Measurements from ENCODE around the gene GTSE1. TPM values are rescaled to one million over a fixed set of nuclear protein-coding genes. Genes with fewer than 3 reads are reported as not detected.

Gene GTSE1
- total RNA-seq, 1 experiment from 2014 or later: 42.6 TPM

GRCh38 chr22:46272196-46272595 lies 24.5 kb upstream of the GTSE1 start:
- H2BK15ac ChIP-seq (ENCODE audit: low read depth, low read length): no peak overlapping the region
- peaks cover 18 to 39% (median 38%) of the 10 kb centered on the region in 3 experiments; a peak in 6 of 7 replicates for H3K36me3 Mint-ChIP-seq (ENCODE audit: insufficient read depth in 1 of 3, low read depth in 3 of 3)
- 0 out of 2 replicates have a peak, but pooled peaks cover under 1% of the 10 kb centered on the region for H3K27me3 Mint-ChIP-seq (ENCODE audit: low read depth)
- no CpG with 5 or more reads among the region's 8 CpGs for WGBS (ENCODE audit: extremely low coverage, insufficient read length, low lambda C conversion rate)
- no peak overlapping the region for H3K27ac ChIP-seq (ENCODE audit: insufficient read length, low read depth, low read length)
- peaks cover 6% of the 10 kb centered on the region for H3K23me2 ChIP-seq (ENCODE audit: insufficient read length, low read depth, low read length, poor library complexity, severe bottlenecking)
- no peak overlapping the region for H3K4ac ChIP-seq (ENCODE audit: low read depth, low read length)
- H3K56ac ChIP-seq (ENCODE audit: insufficient read length, low read depth, low read length): no peak overlapping the region
- no peak overlapping the region for H2BK120ac ChIP-seq (ENCODE audit: low read depth, low read length, poor library complexity, severe bottlenecking)
- no peaks in the 10 kb centered on the region for H3K79me2 ChIP-seq (ENCODE audit: insufficient read depth, low read length)
- no peaks in the 10 kb centered on the region for H3K4me1 ChIP-seq (ENCODE audit: insufficient read depth, low read length)
- H2AK5ac ChIP-seq (ENCODE audit: insufficient read length, low read length): no peak overlapping the region
- H3K9me3 Mint-ChIP-seq: peaks cover 0 to 5% of the 10 kb centered on the region in 2 experiments; a peak in 1 of 5 replicates
- no peak overlapping the region for H4K8ac ChIP-seq (replicated peaks; ENCODE audit: insufficient read length, low read depth, low read length)
- no peak overlapping the region for H2BK20ac ChIP-seq (ENCODE audit: low read depth, low read length, poor library complexity, severe bottlenecking)
- no peak overlapping the region for H4K5ac ChIP-seq (ENCODE audit: insufficient read length, low read depth, low read length)
- no peak overlapping the region for H3K27ac Mint-ChIP-seq
- no peaks in the 10 kb centered on the region for H3K27me3 ChIP-seq (ENCODE audit: insufficient read depth, low read length)
- no peak overlapping the region for H3K18ac ChIP-seq (ENCODE audit: insufficient read length, low read depth, low read length)
- no peak for TF ChIP-seq CTCF (conservative IDR thresholded peaks at IDR 0.05)
- H3K4me1 Mint-ChIP-seq: peaks cover 6 to 7% of the 10 kb centered on the region in 2 experiments
- H3K79me1 ChIP-seq (ENCODE audit: insufficient read depth, low read depth, low read length, poor library complexity, severe bottlenecking): no peaks in the 10 kb centered on the region
- H2BK5ac ChIP-seq (ENCODE audit: insufficient read length, low read length): no peak overlapping the region
- H3K4me2 ChIP-seq (ENCODE audit: insufficient read depth, insufficient read length, low read length): no peak overlapping the region
- no peak overlapping the region for H3K23ac ChIP-seq (ENCODE audit: insufficient read length, low read depth, low read length)
- no peak for DNase-seq
- no peak overlapping the region for H2AFZ ChIP-seq (ENCODE audit: low read length)
- H3K9me3 ChIP-seq (ENCODE audit: control insufficient read depth, low read depth, low read length): no peaks in the 10 kb centered on the region
- H3T11ph ChIP-seq (ENCODE audit: low read length): no peak overlapping the region
- no peak overlapping the region for H4K91ac ChIP-seq (ENCODE audit: insufficient read length, low read depth, low read length)
- no peak overlapping the region for H3K9ac ChIP-seq (ENCODE audit: extremely low read depth, insufficient read length, low read length)
- no peak overlapping the region for H2BK12ac ChIP-seq (ENCODE audit: insufficient read length, low read depth, low read length)
- H4K20me1 ChIP-seq (ENCODE audit: control insufficient read depth, insufficient read depth, insufficient read length): peaks cover 4% of the 10 kb centered on the region
- no peak overlapping the region for H3K14ac ChIP-seq (ENCODE audit: insufficient read depth, low read length)
- no peak overlapping the region for H3K4me3 Mint-ChIP-seq

Measured in H9 (cell line).